Measurements from ENCODE around the gene DIPK1B. TPM values are rescaled to one million over a fixed set of nuclear protein-coding genes. Genes with fewer than 3 reads are reported as not detected.

Gene DIPK1B
- total and polyA plus RNA-seq, 4 donors: 1.1 to 13.6 (median 6.1) TPM

- no peak overlapping the region for H3K4me3 ChIP-seq (ENCODE audit: low read length in 2 of 2)
- no peaks in the 10 kb centered on the region for H3K36me3 ChIP-seq (ENCODE audit: control insufficient read depth in 1 of 2, insufficient read depth in 2 of 2, low read length in 1 of 2)
- H3K27ac ChIP-seq (ENCODE audit: low read depth in 1 of 2, low read length in 2 of 2): no peak overlapping the region
- no peak for ATAC-seq (ENCODE audit: low FRiP score)
- no peak for DNase-seq
- 91 to 92% methylated on average over 15 of the region's 15 CpGs for WGBS, 2 donors
- no peaks in the 10 kb centered on the region for H3K4me1 ChIP-seq (ENCODE audit: control insufficient read depth in 1 of 2, insufficient read depth in 2 of 2, low read length in 2 of 2)
- intact Hi-C loops (cut with DNase I): no loop called here
- H3K27me3 ChIP-seq (ENCODE audit: control insufficient read depth in 1 of 2, insufficient read depth in 2 of 2, low read length in 1 of 2): no peaks in the 10 kb centered on the region
- no peaks in the 10 kb centered on the region for H3K9me3 ChIP-seq (ENCODE audit: control insufficient read depth, low read length)
These were observed 27.6 kb upstream of the DIPK1B start for GRCh38 chr9:136684799-136685198.

- H3K27me3 ChIP-seq (ENCODE audit: control insufficient read depth in 1 of 2, insufficient read depth in 2 of 2, low read length in 1 of 2): no peaks in the 10 kb centered on the region
- no peak overlapping the region for H3K4me3 ChIP-seq (ENCODE audit: low read length in 2 of 2)
- no peaks in the 10 kb centered on the region for H3K4me1 ChIP-seq (ENCODE audit: control insufficient read depth in 1 of 2, insufficient read depth in 2 of 2, low read length in 2 of 2)
- H3K9me3 ChIP-seq (ENCODE audit: control insufficient read depth, low read length): no peaks in the 10 kb centered on the region
- no peak overlapping the region for H3K27ac ChIP-seq (ENCODE audit: low read depth in 1 of 2, low read length in 2 of 2)
- DNase-seq (no peak), ATAC-seq (ENCODE audit: low FRiP score) (no peak)
- WGBS, 2 donors: 92 to 93% methylated on average over 7 of the region's 7 CpGs
- H3K36me3 ChIP-seq (ENCODE audit: control insufficient read depth in 1 of 2, insufficient read depth in 2 of 2, low read length in 1 of 2): no peaks in the 10 kb centered on the region
- intact Hi-C loops (cut with DNase I): no loop called here
These were observed 27.2 kb upstream of the DIPK1B start for GRCh38 chr9:136685216-136685615.

DNA sequence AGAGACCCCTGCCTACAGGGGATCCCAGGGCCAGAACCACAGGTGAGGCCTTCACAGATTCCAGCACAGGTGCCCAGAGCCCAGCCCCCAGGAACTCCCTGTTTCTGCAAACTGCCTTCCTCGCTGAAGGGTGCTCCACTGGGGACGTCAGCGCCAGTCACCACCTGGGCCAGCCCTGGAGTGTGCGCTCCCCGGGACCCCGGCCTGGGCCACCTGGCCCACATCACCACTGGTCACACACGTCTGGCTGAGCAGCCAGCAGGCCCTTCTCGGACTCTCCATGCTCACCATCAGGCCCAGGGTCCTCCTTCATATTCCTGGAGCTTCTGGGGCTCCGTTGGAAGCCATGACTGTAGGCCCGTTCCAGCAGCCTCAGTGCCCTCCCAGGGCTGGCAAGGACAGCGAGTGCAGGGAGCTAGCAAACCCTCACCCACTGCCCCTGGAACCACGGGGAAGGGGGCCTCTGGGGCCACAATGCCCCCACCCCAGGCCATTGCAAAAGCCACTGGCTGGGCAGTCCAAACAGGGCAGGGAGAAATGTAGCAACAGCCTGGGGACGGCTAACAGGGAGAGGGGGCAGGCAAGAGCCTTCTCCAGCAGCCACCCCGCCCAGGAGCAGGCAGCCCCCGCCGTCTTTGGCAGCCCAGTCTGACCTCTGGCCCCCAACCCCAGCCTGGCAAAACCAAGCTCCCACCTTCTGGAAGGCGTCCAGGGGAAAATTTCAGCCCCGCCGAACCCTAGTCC, 26.4 kb upstream of the DIPK1B start:
- intact Hi-C loops (cut with DNase I): no loop called here
- Histone ChIP-seq H3K4me1 (ENCODE audit: control insufficient read depth in 1 of 2, insufficient read depth in 2 of 2, low read length in 2 of 2) (no peaks in the 10 kb centered on the region), H3K4me3 (ENCODE audit: low read length in 2 of 2) (peak overlapping the region; percentile 64 to 81), H3K27me3 (ENCODE audit: control insufficient read depth in 1 of 2, insufficient read depth in 2 of 2, low read length in 1 of 2) (no peaks in the 10 kb centered on the region), H3K9me3 (ENCODE audit: control insufficient read depth, low read length) (no peaks in the 10 kb centered on the region), H3K27ac (ENCODE audit: low read depth in 1 of 2, low read length in 2 of 2) (no peak overlapping the region), H3K36me3 (ENCODE audit: control insufficient read depth in 1 of 2, insufficient read depth in 2 of 2, low read length in 1 of 2) (no peaks in the 10 kb centered on the region)
- 42 to 45% methylated on average over 17 to 19 of the region's 19 CpGs for WGBS, 2 donors
- no peak for DNase-seq
- ATAC-seq (ENCODE audit: low FRiP score): no peak

GRCh38 chr9:136686534-136686793, 25.9 kb upstream of the DIPK1B start:
- DNase-seq: no peak
- Histone ChIP-seq H3K4me1 (ENCODE audit: control insufficient read depth in 1 of 2, insufficient read depth in 2 of 2, low read length in 2 of 2) (no peaks in the 10 kb centered on the region), H3K9me3 (ENCODE audit: control insufficient read depth, low read length) (no peaks in the 10 kb centered on the region), H3K27me3 (ENCODE audit: control insufficient read depth in 1 of 2, insufficient read depth in 2 of 2, low read length in 1 of 2) (no peaks in the 10 kb centered on the region), H3K4me3 (ENCODE audit: low read length in 2 of 2) (peak overlapping the region; percentile 64 to 81), H3K36me3 (ENCODE audit: control insufficient read depth in 1 of 2, insufficient read depth in 2 of 2, low read length in 1 of 2) (no peaks in the 10 kb centered on the region), H3K27ac (ENCODE audit: low read depth in 1 of 2, low read length in 2 of 2) (no peak overlapping the region)
- peak; percentile 1 for ATAC-seq (ENCODE audit: low FRiP score)
- 1 to 3% methylated on average over 13 to 20 of the region's 20 CpGs for whole genome bisulfite sequencing, 2 donors
- intact Hi-C loops (cut with DNase I): no loop called here

GRCh38 chr9:136686794-136687711, 25.3 kb upstream of the DIPK1B start, which contains the start of gene AGPAT2:
TSS of gene AGPAT2 (minus strand) at chr9:136687457. CDS start at chr9:136687357, 100 bp downstream.
- H3K4me1 ChIP-seq (ENCODE audit: control insufficient read depth in 1 of 2, insufficient read depth in 2 of 2, low read length in 2 of 2): no peaks in the 10 kb centered on the region
- peak; percentile 66 for ATAC-seq (ENCODE audit: low FRiP score)

DNA sequence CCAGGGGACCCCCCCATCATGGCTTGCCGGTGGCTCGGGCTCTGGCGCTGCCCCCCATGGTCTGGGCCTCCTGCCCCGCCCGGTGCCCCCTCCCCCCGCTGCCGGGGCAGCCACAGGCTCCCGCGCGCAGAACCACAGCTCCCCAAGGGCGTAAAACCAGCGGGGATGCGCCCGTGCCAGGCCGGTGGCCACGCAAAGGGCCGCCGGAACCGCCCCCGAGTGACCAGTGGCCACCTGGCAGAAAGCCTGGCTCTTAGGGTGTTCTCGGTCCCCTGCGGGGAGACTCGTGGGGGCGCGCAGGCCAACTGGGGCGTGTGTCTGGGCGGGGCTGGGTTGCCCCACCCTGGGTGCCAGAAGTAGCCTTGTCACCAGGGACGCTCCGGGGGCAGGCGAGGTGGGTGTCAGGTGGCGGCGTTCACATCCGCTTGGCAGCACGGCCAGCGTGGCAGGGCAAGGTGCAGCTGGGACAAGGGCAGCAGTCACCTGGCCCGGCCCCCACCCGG, 24.6 kb upstream of the DIPK1B start:
- Histone ChIP-seq H3K36me3 (ENCODE audit: control insufficient read depth in 1 of 2, insufficient read depth in 2 of 2, low read length in 1 of 2) (no peaks in the 10 kb centered on the region), H3K4me3 (ENCODE audit: low read length in 2 of 2) (no peak overlapping the region), H3K27me3 (ENCODE audit: control insufficient read depth in 1 of 2, insufficient read depth in 2 of 2, low read length in 1 of 2) (no peaks in the 10 kb centered on the region), H3K4me1 (ENCODE audit: control insufficient read depth in 1 of 2, insufficient read depth in 2 of 2, low read length in 2 of 2) (no peaks in the 10 kb centered on the region), H3K9me3 (ENCODE audit: control insufficient read depth, low read length) (no peaks in the 10 kb centered on the region), H3K27ac (ENCODE audit: low read depth in 1 of 2, low read length in 2 of 2) (no peak overlapping the region)
- WGBS, 2 donors: 32 to 36% methylated on average over 34 to 37 of the region's 37 CpGs
- DNase-seq: no peak
- ATAC-seq (ENCODE audit: low FRiP score): no peak
- intact Hi-C loops (cut with DNase I): no loop called here

More at GRCh38 chr9:136686794-136687711, 25.3 kb upstream of the DIPK1B start, which contains the start of gene AGPAT2:
- Histone ChIP-seq H3K36me3 (ENCODE audit: control insufficient read depth in 1 of 2, insufficient read depth in 2 of 2, low read length in 1 of 2) (no peaks in the 10 kb centered on the region), H3K4me3 (ENCODE audit: low read length in 2 of 2) (peak within 1 kb of the TSS; percentile 64 to 81), H3K27ac (ENCODE audit: low read depth in 1 of 2, low read length in 2 of 2) (peak within 1 kb of the TSS in 1 of 2 donors; percentile 34), H3K9me3 (ENCODE audit: control insufficient read depth, low read length) (no peaks in the 10 kb centered on the region), H3K27me3 (ENCODE audit: control insufficient read depth in 1 of 2, insufficient read depth in 2 of 2, low read length in 1 of 2) (no peaks in the 10 kb centered on the region)
- peak; percentile 81 to 91 for DNase-seq
- WGBS, 2 donors: 1% methylated on average over 52 to 106 of the region's 106 CpGs
- intact Hi-C loops (cut with DNase I): no loop called here

GRCh38 chr9:136688274-136689107, 23.9 kb upstream of the DIPK1B start:
- Histone ChIP-seq H3K36me3 (ENCODE audit: control insufficient read depth in 1 of 2, insufficient read depth in 2 of 2, low read length in 1 of 2) (no peaks in the 10 kb centered on the region), H3K27ac (ENCODE audit: low read depth in 1 of 2, low read length in 2 of 2) (no peak overlapping the region), H3K4me1 (ENCODE audit: control insufficient read depth in 1 of 2, insufficient read depth in 2 of 2, low read length in 2 of 2) (no peaks in the 10 kb centered on the region), H3K4me3 (ENCODE audit: low read length in 2 of 2) (no peak overlapping the region), H3K27me3 (ENCODE audit: control insufficient read depth in 1 of 2, insufficient read depth in 2 of 2, low read length in 1 of 2) (no peaks in the 10 kb centered on the region), H3K9me3 (ENCODE audit: control insufficient read depth, low read length) (no peaks in the 10 kb centered on the region)
- DNase-seq (no peak), ATAC-seq (ENCODE audit: low FRiP score) (no peak)
- intact Hi-C loops (cut with DNase I): no loop called here
- WGBS, 2 donors: 65 to 68% methylated on average over 21 of the region's 21 CpGs

DNA sequence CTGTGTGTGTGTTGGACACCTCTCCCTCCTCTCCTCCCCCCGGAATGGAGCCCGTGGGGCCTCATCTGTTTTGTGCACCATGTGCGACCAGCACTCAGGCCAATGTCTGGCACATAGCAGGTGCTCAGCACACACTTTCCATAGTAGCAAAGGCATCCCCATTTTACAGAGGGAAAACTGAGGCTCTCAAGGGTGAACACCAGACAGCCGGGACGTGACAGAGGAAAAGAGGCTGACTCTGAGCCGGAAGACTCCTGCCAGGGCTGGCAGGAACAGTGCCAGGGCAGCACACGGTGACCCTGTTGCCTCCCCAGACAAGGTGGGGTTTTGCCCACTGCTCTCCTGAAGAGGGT, 23.3 kb upstream of the DIPK1B start:
- Histone ChIP-seq H3K27ac (ENCODE audit: low read depth in 1 of 2, low read length in 2 of 2) (no peak overlapping the region), H3K4me1 (ENCODE audit: control insufficient read depth in 1 of 2, insufficient read depth in 2 of 2, low read length in 2 of 2) (no peaks in the 10 kb centered on the region), H3K27me3 (ENCODE audit: control insufficient read depth in 1 of 2, insufficient read depth in 2 of 2, low read length in 1 of 2) (no peaks in the 10 kb centered on the region), H3K4me3 (ENCODE audit: low read length in 2 of 2) (no peak overlapping the region), H3K9me3 (ENCODE audit: control insufficient read depth, low read length) (no peaks in the 10 kb centered on the region), H3K36me3 (ENCODE audit: control insufficient read depth in 1 of 2, insufficient read depth in 2 of 2, low read length in 1 of 2) (no peaks in the 10 kb centered on the region)
- intact Hi-C loops (cut with DNase I): no loop called here
- ATAC-seq (ENCODE audit: low FRiP score): no peak
- 78 to 85% methylated on average over 7 of the region's 7 CpGs for WGBS, 2 donors
- no peak for DNase-seq

All from aorta (tissue), 5 donors.